HEK293 (cell line): Measurements from ENCODE around the gene SRRM1.

Experiments
- CTCF ChIA-PET: fragments of 350-600 bp; formaldehyde crosslinking; extraction: SDS; loops from one replicate; lab custom pipeline; 2021; ENCODE audit warnings: antibody characterized with exemption; lab: Yijun Ruan, JAX
- POLR2A ChIA-PET: fragments of 300-600 bp; formaldehyde crosslinking; extraction: SDS; loops from one replicate; lab custom pipeline; 2020; ENCODE audit warnings: antibody characterized with exemption, inconsistent platforms; lab: Yijun Ruan, JAX
- H3K27ac ChIP-seq: fragments of 200-500 bp; sonication (Bioruptor generic); 2 replicates; pipeline ENCODE4 v1.5.1; 2014; ENCODE audit warnings: low read depth, low read length, control low read depth, inconsistent platforms; ENCODE audit errors: extremely low read depth
- H3K36me3 ChIP-seq, 2 experiments: fragments of 200-500 bp in 1 of 2; sonication (Bioruptor generic) in 1 of 2; 1 replicate in 1 of 2; 2 replicates in 1 of 2; pipeline ENCODE4 v1.5.1; 2014 to 2017; ENCODE audit warnings: inconsistent platforms in 2 of 2, low read length in 2 of 2; ENCODE audit not compliant: control insufficient read depth in 2 of 2, insufficient read depth in 1 of 2
- H3K4me1 ChIP-seq: fragments of 200-500 bp; sonication (Bioruptor generic); 2 replicates; pipeline ENCODE4 v1.5.1; 2014; ENCODE audit warnings: mild to moderate bottlenecking, low read length, inconsistent platforms; ENCODE audit not compliant: control insufficient read depth, insufficient read depth
- H3K4me3 ChIP-seq: 2 replicates; pipeline ENCODE4 v1.5.1; 2011; ENCODE audit warnings: low read depth, mild to moderate bottlenecking, control low read depth, low read length, moderate library complexity
- H3K9me3 ChIP-seq: fragments of 200-500 bp; sonication (Bioruptor generic); 2 replicates; pipeline ENCODE4 v1.5.1; 2014; ENCODE audit warnings: low read depth, low read length, inconsistent platforms; ENCODE audit not compliant: control insufficient read depth, insufficient read depth
- SCRT2 ChIP-seq: fragments of 450-650 bp; formaldehyde crosslinking; IDR thresholded peaks from 2 replicates; pipeline ENCODE4 v1.5.1; 2016; ENCODE audit warnings: missing biosample characterization, missing genetic modification characterization
- ZNF121 ChIP-seq: fragments of 450-650 bp; formaldehyde crosslinking; IDR thresholded peaks from 2 replicates; pipeline ENCODE4 v1.5.1; 2016; ENCODE audit warnings: missing biosample characterization, missing genetic modification characterization
- ZNF157 ChIP-seq: fragments of 450-650 bp; formaldehyde crosslinking; IDR thresholded peaks from 2 replicates; pipeline ENCODE4 v1.5.1; 2016; ENCODE audit warnings: missing biosample characterization, missing genetic modification characterization
- ZNF214 ChIP-seq: fragments of 450-650 bp; formaldehyde crosslinking; IDR thresholded peaks from 2 replicates; pipeline ENCODE4 v1.5.1; 2017; ENCODE audit warnings: missing biosample characterization, mild to moderate bottlenecking, missing genetic modification characterization, borderline replicate concordance
- ZNF239 ChIP-seq: fragments of 450-650 bp; formaldehyde crosslinking; IDR thresholded peaks from 2 replicates; pipeline ENCODE4 v1.5.1; 2016; ENCODE audit warnings: missing biosample characterization, missing genetic modification characterization
- ZNF404 ChIP-seq: fragments of 450-650 bp; formaldehyde crosslinking; IDR thresholded peaks from 2 replicates; pipeline ENCODE4 v1.5.1; 2017; ENCODE audit warnings: missing biosample characterization, missing genetic modification characterization
- ZNF645 ChIP-seq: fragments of 450-650 bp; formaldehyde crosslinking; IDR thresholded peaks from 2 replicates; pipeline ENCODE4; 2016; ENCODE audit warnings: missing biosample characterization, missing genetic modification characterization
- ZNF658 ChIP-seq: fragments of 450-650 bp; formaldehyde crosslinking; IDR thresholded peaks from 2 replicates; pipeline ENCODE4; 2016; ENCODE audit warnings: missing biosample characterization, missing genetic modification characterization
- ZNF76 ChIP-seq: fragments of 450-650 bp; formaldehyde crosslinking; IDR thresholded peaks from 2 replicates; pipeline ENCODE4; 2016; ENCODE audit warnings: low read depth, missing biosample characterization, missing genetic modification characterization, borderline replicate concordance
- ZNF768 ChIP-seq: fragments of 450-650 bp; formaldehyde crosslinking; IDR thresholded peaks from 2 replicates; pipeline ENCODE4 v1.5.1; 2018; ENCODE audit warnings: missing biosample characterization, mild to moderate bottlenecking, missing genetic modification characterization
- ZSCAN23 ChIP-seq: fragments of 450-650 bp; formaldehyde crosslinking; IDR thresholded peaks from 2 replicates; pipeline ENCODE4 v1.5.1; 2016; ENCODE audit warnings: missing biosample characterization, missing genetic modification characterization
- TF ChIP-seq, protein P1 (sequence below): fragments of 450-650 bp; formaldehyde crosslinking; IDR thresholded peaks from 2 replicates; pipeline ENCODE4 v1.5.0; 2017; ENCODE audit warnings: missing biosample characterization, missing genetic modification characterization, borderline replicate concordance
- TF ChIP-seq, protein P2 (sequence below): fragments of 450-650 bp; formaldehyde crosslinking; IDR thresholded peaks from 2 replicates; pipeline ENCODE4 v1.5.1; 2016; ENCODE audit warnings: missing biosample characterization, missing genetic modification characterization

SRRM1 gene

DNA sequence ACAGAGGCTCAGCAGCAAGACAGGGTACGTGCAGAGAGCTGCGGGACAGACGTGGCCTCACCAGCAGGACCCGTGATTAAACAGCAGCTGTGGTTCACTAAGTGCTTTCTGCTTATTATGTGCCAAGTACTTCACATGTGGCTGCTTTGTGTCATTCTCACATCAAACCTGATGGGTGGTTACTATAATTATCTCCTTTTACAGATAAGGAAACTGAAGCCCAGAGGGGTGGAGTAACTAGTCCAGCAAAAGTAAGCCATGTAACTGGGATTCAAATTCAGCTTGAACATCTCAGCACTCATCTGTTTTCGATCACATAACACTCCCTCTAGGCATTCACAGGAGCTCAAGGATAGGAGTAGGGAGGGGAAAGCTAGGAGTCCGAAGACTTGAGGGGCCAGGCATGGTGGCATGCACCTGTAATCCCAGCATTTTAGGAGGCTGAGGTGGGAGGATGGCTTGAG is 51.3 kb downstream of the SRRM1 start (continued):
- no peak for TF ChIP-seq ZNF157 (tag by site-specific recombination)
- no peak for TF ChIP-seq ZNF768 (tag by site-specific recombination)
- TF ChIP-seq, protein P1, sequence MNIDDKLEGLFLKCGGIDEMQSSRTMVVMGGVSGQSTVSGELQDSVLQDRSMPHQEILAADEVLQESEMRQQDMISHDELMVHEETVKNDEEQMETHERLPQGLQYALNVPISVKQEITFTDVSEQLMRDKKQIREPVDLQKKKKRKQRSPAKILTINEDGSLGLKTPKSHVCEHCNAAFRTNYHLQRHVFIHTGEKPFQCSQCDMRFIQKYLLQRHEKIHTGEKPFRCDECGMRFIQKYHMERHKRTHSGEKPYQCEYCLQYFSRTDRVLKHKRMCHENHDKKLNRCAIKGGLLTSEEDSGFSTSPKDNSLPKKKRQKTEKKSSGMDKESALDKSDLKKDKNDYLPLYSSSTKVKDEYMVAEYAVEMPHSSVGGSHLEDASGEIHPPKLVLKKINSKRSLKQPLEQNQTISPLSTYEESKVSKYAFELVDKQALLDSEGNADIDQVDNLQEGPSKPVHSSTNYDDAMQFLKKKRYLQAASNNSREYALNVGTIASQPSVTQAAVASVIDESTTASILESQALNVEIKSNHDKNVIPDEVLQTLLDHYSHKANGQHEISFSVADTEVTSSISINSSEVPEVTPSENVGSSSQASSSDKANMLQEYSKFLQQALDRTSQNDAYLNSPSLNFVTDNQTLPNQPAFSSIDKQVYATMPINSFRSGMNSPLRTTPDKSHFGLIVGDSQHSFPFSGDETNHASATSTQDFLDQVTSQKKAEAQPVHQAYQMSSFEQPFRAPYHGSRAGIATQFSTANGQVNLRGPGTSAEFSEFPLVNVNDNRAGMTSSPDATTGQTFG (tag by site-specific recombination): no peak
- TF ChIP-seq, protein P2, sequence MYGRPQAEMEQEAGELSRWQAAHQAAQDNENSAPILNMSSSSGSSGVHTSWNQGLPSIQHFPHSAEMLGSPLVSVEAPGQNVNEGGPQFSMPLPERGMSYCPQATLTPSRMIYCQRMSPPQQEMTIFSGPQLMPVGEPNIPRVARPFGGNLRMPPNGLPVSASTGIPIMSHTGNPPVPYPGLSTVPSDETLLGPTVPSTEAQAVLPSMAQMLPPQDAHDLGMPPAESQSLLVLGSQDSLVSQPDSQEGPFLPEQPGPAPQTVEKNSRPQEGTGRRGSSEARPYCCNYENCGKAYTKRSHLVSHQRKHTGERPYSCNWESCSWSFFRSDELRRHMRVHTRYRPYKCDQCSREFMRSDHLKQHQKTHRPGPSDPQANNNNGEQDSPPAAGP (tag by site-specific recombination): peak; percentile 58; the same call in 1 of the 2 replicates
- TF ChIP-seq ZNF76 (tag by site-specific recombination): no peak
- no peak for TF ChIP-seq ZNF121 (tag by site-specific recombination)
- TF ChIP-seq ZNF658 (tag by site-specific recombination): no peak
- TF ChIP-seq ZNF645 (tag by site-specific recombination): no peak
- no peak for TF ChIP-seq SCRT2 (tag by site-specific recombination)

DNA sequence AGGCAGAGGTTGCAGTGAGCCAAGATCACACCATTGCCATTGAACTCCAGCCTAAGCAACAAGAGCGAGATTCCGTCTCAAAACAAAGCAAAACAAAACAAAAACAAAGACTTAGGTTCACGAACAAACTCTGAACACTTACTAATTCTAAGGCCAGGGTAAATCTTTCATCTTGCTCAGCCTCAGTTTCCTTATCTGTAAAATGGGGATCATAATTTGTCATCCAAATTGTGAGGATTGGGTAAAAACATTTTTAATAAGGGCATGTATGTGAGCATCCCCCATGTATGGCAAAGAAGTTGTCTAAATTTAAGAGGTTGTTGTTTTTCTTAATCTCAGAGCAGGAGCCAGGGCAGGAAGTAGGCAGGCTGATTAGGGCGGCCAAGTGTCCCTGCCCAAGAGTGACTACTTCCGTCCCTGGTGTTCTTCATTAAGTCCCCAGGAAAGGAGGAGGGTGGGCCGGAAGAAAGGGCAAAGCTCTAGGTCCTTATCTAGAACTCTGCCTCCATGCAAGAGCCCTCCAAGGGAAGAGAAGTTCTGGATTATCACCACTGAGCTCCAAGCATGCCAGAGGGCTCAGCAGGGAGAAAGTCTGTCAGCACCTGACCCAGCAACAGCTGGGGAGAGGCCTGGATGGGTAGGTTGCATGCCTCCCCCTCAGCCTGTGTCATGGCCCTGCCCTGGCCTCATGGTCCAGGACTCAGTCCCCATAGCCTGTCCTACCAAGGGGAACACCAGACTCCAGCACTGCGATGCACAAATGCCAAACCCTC is 52.3 kb downstream of the SRRM1 start:
- no peak overlapping the region for H3K27ac ChIP-seq
- H3K9me3 ChIP-seq: no peaks in the 10 kb centered on the region
- POLR2A ChIA-PET: interaction anchor here (0.6 kb wide), 1 partner anchor 9 kb away, joined by 3 read pairs; no protein-coding TSS in a partner anchor
- TF ChIP-seq ZSCAN23 (tag by site-specific recombination) (no peak), ZNF239 (tag by site-specific recombination) (no peak), ZNF404 (tag by site-specific recombination) (no peak)
- TF ChIP-seq, all 188 proteins: peak for 0
- 0 out of 2 replicates have a peak, but pooled peaks cover 3% of the 10 kb centered on the region for H3K4me1 ChIP-seq
- no peaks in the 10 kb centered on the region for H3K36me3 ChIP-seq
- CTCF ChIA-PET: interaction anchor here (1.3 to 1.4 kb wide), 2 partner anchors 135 to 137 kb away, joined by 5 to 10 read pairs; no protein-coding TSS in a partner anchor
- no peak overlapping the region for H3K4me3 ChIP-seq

DNA sequence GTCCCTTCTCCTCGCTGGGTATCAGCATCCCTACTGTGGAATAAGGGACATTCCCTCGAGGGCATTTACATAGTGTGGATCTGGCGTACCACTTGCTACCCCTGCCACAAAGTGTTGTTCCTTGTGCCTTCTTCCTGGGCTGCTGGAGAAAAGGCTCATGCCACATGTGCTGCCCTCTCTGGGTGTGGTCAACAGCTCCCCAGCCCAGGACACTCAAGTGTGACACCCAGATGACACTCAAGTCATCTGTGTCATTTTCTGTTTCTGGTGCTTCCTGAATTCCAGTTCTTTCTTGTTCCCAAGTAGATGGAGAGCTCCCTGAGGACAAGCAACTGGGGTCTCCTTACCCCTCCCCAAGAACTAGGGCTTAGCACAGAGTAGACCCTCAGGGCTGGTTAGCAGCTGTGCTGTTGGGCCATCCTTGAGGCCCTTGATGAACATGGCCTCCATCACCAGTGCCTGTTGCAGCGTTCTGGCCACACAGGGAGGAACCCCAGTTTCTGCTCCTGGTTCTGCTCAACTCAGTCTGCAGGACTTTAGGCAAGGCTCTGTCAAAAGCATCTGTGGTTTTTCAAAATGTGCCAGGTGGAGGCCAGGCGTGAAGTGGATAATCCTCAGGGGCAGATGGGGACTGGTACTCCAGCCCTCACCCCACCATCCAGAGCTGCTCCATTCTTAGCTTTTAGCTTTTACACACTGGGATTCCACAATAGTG is 53.1 kb downstream of the SRRM1 start:
- Histone ChIP-seq H3K27ac (no peak overlapping the region), H3K4me1 (0 out of 2 replicates have a peak, but pooled peaks cover 3% of the 10 kb centered on the region), H3K4me3 (no peak overlapping the region), H3K9me3 (no peaks in the 10 kb centered on the region), H3K36me3 (no peaks in the 10 kb centered on the region)
- ChIA-PET POLR2A (interaction anchor here (0.6 to 2.6 kb wide), 4 partner anchors 8 to 737 kb away, joined by 3 to 14 read pairs (median 4); partner anchors contain the start of genes CLIC4 and PNRC2), CTCF (interaction anchor here (0.6 to 4.4 kb wide), 5 partner anchors 8 to 136 kb away, joined by 3 to 22 read pairs (median 4); no protein-coding TSS in a partner anchor)
- TF ChIP-seq ZNF157 (tag by site-specific recombination) (no peak), ZNF214 (peak; percentile 100)
